Kidney (tissue), 14 donors: ENCODE results near the gene F13B. TPM values are rescaled to one million over a fixed set of nuclear protein-coding genes. Genes with fewer than 3 reads are reported as not detected.

Experiments used
- DNase-seq, 5 donors: peaks; one replicate each; pipeline ENCODE4 v3.0.0-alpha.2; 2013 to 2020
- FAIRE-seq: peaks from 2 replicates; lab custom pipeline; 2012; peaks lifted over from hg19 to GRCh38; lab: Jason Lieb, UNC
- H3K27ac ChIP-seq, 2 donors: one replicate each; pipeline ENCODE4 v1.7.0; 2013; ENCODE audit warnings: low read depth in 2 of 2, low read length in 2 of 2, inconsistent platforms in 1 of 2
- H3K27me3 ChIP-seq: one replicate; pipeline ENCODE4 v1.7.1; 2013; ENCODE audit warnings: low read length, inconsistent platforms; ENCODE audit not compliant: control insufficient read depth, insufficient read depth
- H3K36me3 ChIP-seq, 3 donors: one replicate each; pipeline versions ENCODE4 v1.7.0 to v1.7.1; 2013; ENCODE audit warnings: low read length in 3 of 3, control low read depth in 1 of 3, inconsistent platforms in 1 of 3; ENCODE audit not compliant: insufficient read depth in 3 of 3, control insufficient read depth in 2 of 3
- H3K4me1 ChIP-seq, 3 donors: one replicate each; pipeline versions ENCODE4 v1.7.0 to v1.7.1; 2013; ENCODE audit warnings: low read length in 3 of 3, inconsistent platforms in 1 of 3, low read depth in 1 of 3; ENCODE audit not compliant: control insufficient read depth in 2 of 3, insufficient read depth in 2 of 3
- H3K4me3 ChIP-seq, 3 donors: one replicate each; pipeline versions ENCODE4 v1.7.0 to v1.8.1; 2013; ENCODE audit warnings: low read length in 3 of 3, control low read depth in 1 of 3, inconsistent platforms in 1 of 3
- H3K9ac ChIP-seq, 3 donors: one replicate each; pipeline versions ENCODE4 v1.7.0 to v1.7.1; 2013; ENCODE audit warnings: low read length in 3 of 3, control low read depth in 1 of 3, inconsistent platforms in 1 of 3
- H3K9me3 ChIP-seq, 3 donors: one replicate each; pipeline versions ENCODE4 v1.7.0 to v1.7.1; 2013; ENCODE audit warnings: low read length in 3 of 3, control low read depth in 1 of 3, inconsistent platforms in 1 of 3; ENCODE audit not compliant: control insufficient read depth in 2 of 3, insufficient read depth in 1 of 3
- intact Hi-C: fragments of 100-400 bp; cut with DNase I; formaldehyde crosslinking; loops from one replicate; pipeline ENCODE4 v1.11.1; 2022
- polyA plus RNA-seq: library from polyadenylated mRNA; stranded (reverse); fragments of 350-450 nt; fragmentation: Illumina TruSeq; extraction: RNeasy Lipid Tissue Mini Kit (QIAGEN cat#74804); gene quantifications from one replicate; pipeline ENCODE4 v1.2.3, GENCODE V29; 2014; ENCODE audit warnings: low read depth, low replicate concordance; ENCODE audit not compliant: insufficient read depth
- total RNA-seq: library from RNA; stranded (reverse); fragmentation: NEBNext Ultra II Directional; extraction: Animal tissue kit (Norgen Biotek cat#: 25700); gene quantifications from one replicate; pipeline ENCODE4 v1.2.1, GENCODE V29; 2021
- TF ChIP-seq, protein P1 (sequence below): IDR thresholded peaks from 3 replicates; pipeline ENCODE4 v1.5.1; 2012; ENCODE audit warnings: mild to moderate bottlenecking, moderate library complexity, borderline replicate concordance; ENCODE audit not compliant: insufficient read depth; ENCODE audit errors: extremely low read depth
- donor health status: control.
- donor health status: control.
- donor health status: control.
- donor health status: control.
- donor health status: control.
- donor health status: DM: yes; HTN: yes; CAD: no.
- donor health status: Normal renal cell carcinoma (clear cell type).

Gene F13B
- total and polyA plus RNA-seq, 2 donors from 2014 or later = not detected

DNA sequence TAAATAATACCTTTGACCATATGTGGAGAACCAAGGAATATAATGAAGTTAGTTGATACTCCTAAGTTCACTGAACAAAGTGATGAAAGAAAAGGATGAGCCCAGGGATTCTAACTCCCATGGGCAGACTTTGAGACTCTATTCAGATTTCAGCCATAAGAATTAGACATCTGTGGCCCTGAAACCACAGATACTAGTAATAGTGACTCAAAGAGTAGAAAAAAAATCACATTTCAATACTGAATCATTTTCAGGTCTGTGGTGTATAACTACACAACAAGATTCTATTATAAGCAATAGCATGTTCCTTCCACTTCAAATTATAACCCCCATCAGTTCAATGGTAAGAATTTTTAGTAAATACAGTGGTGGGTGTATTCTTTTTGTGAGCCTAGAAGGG, 16.4 kb upstream of the F13B start:
- Histone ChIP-seq H3K27me3 (no peaks in the 10 kb centered on the region), H3K9me3 (no peaks in the 10 kb centered on the region), H3K9ac (no peak overlapping the region), H3K4me3 (no peak overlapping the region), H3K27ac (no peak overlapping the region), H3K36me3 (no peaks in the 10 kb centered on the region), H3K4me1 (no peaks in the 10 kb centered on the region)
- DNase-seq (no peak), FAIRE-seq (no peak)
- intact Hi-C loops = no loop called here
- TF ChIP-seq, protein P1, sequence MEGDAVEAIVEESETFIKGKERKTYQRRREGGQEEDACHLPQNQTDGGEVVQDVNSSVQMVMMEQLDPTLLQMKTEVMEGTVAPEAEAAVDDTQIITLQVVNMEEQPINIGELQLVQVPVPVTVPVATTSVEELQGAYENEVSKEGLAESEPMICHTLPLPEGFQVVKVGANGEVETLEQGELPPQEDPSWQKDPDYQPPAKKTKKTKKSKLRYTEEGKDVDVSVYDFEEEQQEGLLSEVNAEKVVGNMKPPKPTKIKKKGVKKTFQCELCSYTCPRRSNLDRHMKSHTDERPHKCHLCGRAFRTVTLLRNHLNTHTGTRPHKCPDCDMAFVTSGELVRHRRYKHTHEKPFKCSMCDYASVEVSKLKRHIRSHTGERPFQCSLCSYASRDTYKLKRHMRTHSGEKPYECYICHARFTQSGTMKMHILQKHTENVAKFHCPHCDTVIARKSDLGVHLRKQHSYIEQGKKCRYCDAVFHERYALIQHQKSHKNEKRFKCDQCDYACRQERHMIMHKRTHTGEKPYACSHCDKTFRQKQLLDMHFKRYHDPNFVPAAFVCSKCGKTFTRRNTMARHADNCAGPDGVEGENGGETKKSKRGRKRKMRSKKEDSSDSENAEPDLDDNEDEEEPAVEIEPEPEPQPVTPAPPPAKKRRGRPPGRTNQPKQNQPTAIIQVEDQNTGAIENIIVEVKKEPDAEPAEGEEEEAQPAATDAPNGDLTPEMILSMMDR = no peak

DNA sequence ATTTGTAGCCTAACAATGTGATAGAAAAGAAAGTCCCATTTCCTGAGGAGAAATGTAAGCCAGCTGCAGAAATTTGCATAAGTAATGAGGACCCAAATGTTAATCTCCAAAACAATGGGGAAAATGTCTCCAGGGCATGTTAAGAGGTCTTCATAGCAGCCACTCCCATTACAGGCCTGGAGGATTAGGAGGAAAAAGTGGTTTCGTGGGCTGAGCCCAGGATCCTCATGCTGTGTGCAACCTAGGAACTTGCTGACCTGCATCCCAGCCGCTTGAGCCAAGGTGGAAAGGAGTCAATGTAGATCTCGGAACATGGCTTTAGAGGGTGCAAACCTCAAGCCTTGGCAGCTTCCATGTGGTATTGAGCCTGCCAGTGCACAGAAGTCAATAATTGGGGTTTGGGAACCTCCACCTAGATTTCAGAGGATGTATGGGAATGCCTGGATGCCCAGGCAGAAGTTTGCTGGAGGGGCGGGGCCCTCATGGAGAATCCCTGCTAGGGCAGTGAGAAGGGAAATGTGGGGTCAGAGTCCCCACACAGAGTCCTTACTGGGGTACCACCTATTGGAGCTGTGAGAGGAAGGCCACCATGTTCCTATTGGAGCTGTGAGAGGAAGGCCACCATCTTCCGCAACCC, 14.2 kb upstream of the F13B start:
- DNase-seq (no peak), FAIRE-seq (no peak)
- no peaks in the 10 kb centered on the region for H3K4me1 ChIP-seq
- intact Hi-C loops = no loop called here
- no peak overlapping the region for H3K4me3 ChIP-seq
- TF ChIP-seq, protein P1 = no peak
- no peak overlapping the region for H3K27ac ChIP-seq
- no peaks in the 10 kb centered on the region for H3K9me3 ChIP-seq
- no peaks in the 10 kb centered on the region for H3K27me3 ChIP-seq
- H3K36me3 ChIP-seq = no peaks in the 10 kb centered on the region
- H3K9ac ChIP-seq = no peak overlapping the region

DNA sequence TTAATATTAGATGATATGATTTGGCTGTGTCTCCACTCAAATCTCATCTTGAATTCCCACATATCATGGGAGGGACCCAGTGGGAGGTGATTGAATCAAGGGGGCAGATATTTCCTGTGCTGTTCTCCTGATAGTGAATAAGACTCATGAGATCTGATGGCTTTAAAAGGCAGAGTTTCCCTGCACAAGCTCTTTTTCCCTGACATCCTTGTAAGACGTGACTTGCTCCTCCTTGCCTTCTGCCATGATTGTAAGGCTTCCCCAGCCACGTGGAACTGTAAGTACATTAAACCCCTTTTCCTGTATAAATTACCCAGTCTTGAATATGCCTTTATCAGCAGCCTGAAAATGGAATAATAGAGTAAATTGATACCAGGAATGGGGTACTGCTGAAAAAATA, 13.3 kb upstream of the F13B start:
- TF ChIP-seq, protein P1 = no peak
- no peak overlapping the region for H3K27ac ChIP-seq
- H3K36me3 ChIP-seq = no peaks in the 10 kb centered on the region
- H3K9ac ChIP-seq = no peak overlapping the region
- H3K27me3 ChIP-seq = no peaks in the 10 kb centered on the region
- H3K4me3 ChIP-seq = no peak overlapping the region
- no peak for FAIRE-seq
- no peak for DNase-seq
- H3K9me3 ChIP-seq = no peaks in the 10 kb centered on the region
- H3K4me1 ChIP-seq = no peaks in the 10 kb centered on the region
- intact Hi-C loops = no loop called here

DNA sequence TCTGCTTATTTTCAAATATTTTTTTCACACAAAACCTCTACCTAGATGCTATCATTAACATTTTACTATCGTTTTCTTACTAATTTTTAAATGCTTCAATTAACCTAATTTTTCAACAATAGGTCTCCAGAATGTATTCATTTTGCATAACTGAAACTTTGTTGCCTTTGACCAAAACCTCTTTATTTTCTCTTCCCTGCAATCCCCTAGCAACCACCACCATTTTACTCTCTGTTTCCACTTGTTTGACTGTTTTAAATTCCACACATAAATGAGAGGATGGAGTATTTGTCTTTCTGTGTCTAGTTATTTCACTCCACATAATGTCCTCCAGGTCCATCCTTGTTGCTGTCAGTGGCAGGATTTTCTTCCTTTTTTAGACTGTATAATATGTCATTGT, 9.5 kb upstream of the F13B start:
- FAIRE-seq (no peak), DNase-seq (no peak)
- Histone ChIP-seq H3K4me3 (no peak overlapping the region), H3K27ac (no peak overlapping the region), H3K4me1 (no peaks in the 10 kb centered on the region), H3K9me3 (no peaks in the 10 kb centered on the region), H3K27me3 (no peaks in the 10 kb centered on the region), H3K36me3 (no peaks in the 10 kb centered on the region), H3K9ac (no peak overlapping the region)
- intact Hi-C loops = no loop called here
- TF ChIP-seq, protein P1 = no peak
